Astrocyte of the spinal cord (primary cell): ENCODE data around the gene CASK.

Experiments used
- DNase-seq: peaks from one replicate; pipeline ENCODE4 v3.0.0; 2011; ENCODE audit warnings: low read depth, low spot score
- H3K4me3 ChIP-seq: 2 replicates; pipeline ENCODE4 v1.5.1; 2011; ENCODE audit warnings: low read depth, mild to moderate bottlenecking, low read length, moderate library complexity
- CTCF ChIP-seq: IDR thresholded peaks from 2 replicates; pipeline ENCODE4 v1.5.1; 2012; ENCODE audit warnings: low read depth, mild to moderate bottlenecking, low read length, inconsistent platforms
- in situ Hi-C: cut with HindIII; loops from 2 replicates; pipeline ENCODE4 v1.10.0; 2017; ENCODE audit warnings: low sequenced_read_pairs

Gene CASK

GRCh38 chrX:41599507-41599906 is 323.8 kb downstream of the CASK start:
- H3K4me3 ChIP-seq: no peak overlapping the region
- TF ChIP-seq CTCF: no peak

GRCh38 chrX:41596596-41596995 is 326.8 kb downstream of the CASK start:
- DNase-seq: peak; percentile 42
- TF ChIP-seq CTCF: no peak
- in situ Hi-C loops: no loop called here
- no peak overlapping the region for H3K4me3 ChIP-seq

More at GRCh38 chrX:41599507-41599906, 323.8 kb downstream of the CASK start:
- no peak for DNase-seq
- in situ Hi-C loops: no loop called here

- no peak for TF ChIP-seq CTCF
- in situ Hi-C loops: no loop called here
- DNase-seq: no peak
- H3K4me3 ChIP-seq: no peak overlapping the region
Observed at GRCh38 chrX:41594634-41595033, 328.7 kb downstream of the CASK start.

GRCh38 chrX:41591906-41592305 is 331.4 kb downstream of the CASK start:
- no peak overlapping the region for H3K4me3 ChIP-seq
- TF ChIP-seq CTCF: no peak
- DNase-seq: no peak
- in situ Hi-C loops: no loop called here

GRCh38 chrX:41590641-41591040 is 332.7 kb downstream of the CASK start:
- in situ Hi-C loops: no loop called here
- TF ChIP-seq CTCF: no peak
- DNase-seq: no peak
- H3K4me3 ChIP-seq: no peak overlapping the region

GRCh38 chrX:41589634-41590270 is 333.6 kb downstream of the CASK start:
- TF ChIP-seq CTCF: no peak
- H3K4me3 ChIP-seq: no peak overlapping the region
- peak; percentile 37 for DNase-seq
- in situ Hi-C loops: no loop called here

- no peak for DNase-seq
- no peak overlapping the region for H3K4me3 ChIP-seq
- TF ChIP-seq CTCF: no peak
- in situ Hi-C loops: no loop called here
Observed at GRCh38 chrX:41588271-41588670, 335.1 kb downstream of the CASK start.
